ENCODE data around the gene CPNE5. TPM values are rescaled to one million over a fixed set of nuclear protein-coding genes. Genes with fewer than 3 reads are reported as not detected.

The CPNE5 gene
- polyA plus RNA-seq, 3 donors: 0.47 to 0.85 (median 0.82) TPM

DNA sequence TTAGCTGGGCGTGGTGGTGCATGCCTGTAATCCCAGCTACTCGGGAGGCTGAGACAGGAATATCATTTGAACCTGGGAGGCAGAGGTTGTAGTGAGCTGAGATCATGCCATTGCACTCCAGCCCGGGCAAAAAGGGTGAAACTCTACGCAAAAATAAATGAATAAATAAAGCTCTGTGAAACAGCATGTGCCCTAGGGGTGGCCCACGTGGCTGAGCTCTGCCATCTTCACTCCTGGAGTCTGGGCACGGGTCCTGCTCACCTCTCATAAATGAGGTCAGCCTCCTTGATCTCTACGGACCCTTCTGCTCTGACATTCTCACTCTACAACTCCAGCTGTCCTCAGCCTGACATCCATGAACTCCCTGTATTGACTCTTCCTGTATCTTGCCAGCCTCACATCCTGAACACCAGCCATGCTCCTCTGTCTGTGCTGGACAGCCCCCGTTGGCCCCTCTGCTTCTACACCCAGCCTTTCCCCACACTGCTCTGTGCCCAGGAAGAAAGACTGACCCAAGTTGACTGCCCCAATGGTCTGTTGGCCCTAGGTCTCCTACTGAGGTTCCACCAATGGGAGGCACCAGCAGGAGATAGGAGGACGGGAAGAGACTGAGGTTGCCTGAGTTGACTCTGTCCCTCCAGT, 21.9 kb downstream of the CPNE5 start:
- Histone ChIP-seq H3K79me2 (ENCODE audit: insufficient read depth, low read length) (no peaks in the 10 kb centered on the region), H3K4me1 (ENCODE audit: control insufficient read depth in 1 of 2, insufficient read depth in 2 of 2, low read length in 2 of 2) (no peaks in the 10 kb centered on the region), H3K4me3 (replicated peaks in 1 of 3; ENCODE audit: low read depth in 2 of 3, low read length in 3 of 3) (no peak overlapping the region), H3K27ac (ENCODE audit: low read depth in 1 of 2, low read length in 2 of 2) (no peak overlapping the region), H3K9me3 (replicated peaks in 1 of 2; ENCODE audit: control insufficient read depth in 1 of 2, insufficient read depth in 1 of 2, low read length in 2 of 2) (no peaks in the 10 kb centered on the region), H2AFZ (ENCODE audit: insufficient read depth, low read depth, low read length, poor library complexity, severe bottlenecking) (no peak overlapping the region), H3K27me3 (ENCODE audit: control insufficient read depth in 2 of 2, insufficient read depth in 2 of 2, low read length in 2 of 2) (no peaks in the 10 kb centered on the region), H4K20me1 (ENCODE audit: insufficient read depth, low read length) (no peaks in the 10 kb centered on the region), H3K36me3 (replicated peaks in 1 of 2; ENCODE audit: control insufficient read depth in 1 of 2, insufficient read depth in 2 of 2, low read length in 2 of 2) (no peaks in the 10 kb centered on the region), H3K4me2 (replicated peaks; ENCODE audit: extremely low read depth, low read length, poor library complexity, severe bottlenecking) (no peak overlapping the region), H3K9ac (ENCODE audit: insufficient read depth, low read length, poor library complexity, severe bottlenecking) (no peak overlapping the region)
- intact Hi-C loops (cut with micrococcal nuclease): no loop called here
- WGBS (ENCODE audit: insufficient coverage): 93% methylated on average over 6 of the region's 9 CpGs
- Mint-ChIP-seq H3K4me3 (no peak overlapping the region), H3K27ac (no peak overlapping the region), H3K9me3 (no peaks in the 10 kb centered on the region), H3K27me3 (ENCODE audit: low read depth in 3 of 3) (peaks cover 3 to 7% (median 4%) of the 10 kb centered on the region in 3 donors), H3K36me3 (no peaks in the 10 kb centered on the region), H3K4me1 (peaks cover 2% of the 10 kb centered on the region)
- no peak for DNase-seq
- TF ChIP-seq, protein P1, sequence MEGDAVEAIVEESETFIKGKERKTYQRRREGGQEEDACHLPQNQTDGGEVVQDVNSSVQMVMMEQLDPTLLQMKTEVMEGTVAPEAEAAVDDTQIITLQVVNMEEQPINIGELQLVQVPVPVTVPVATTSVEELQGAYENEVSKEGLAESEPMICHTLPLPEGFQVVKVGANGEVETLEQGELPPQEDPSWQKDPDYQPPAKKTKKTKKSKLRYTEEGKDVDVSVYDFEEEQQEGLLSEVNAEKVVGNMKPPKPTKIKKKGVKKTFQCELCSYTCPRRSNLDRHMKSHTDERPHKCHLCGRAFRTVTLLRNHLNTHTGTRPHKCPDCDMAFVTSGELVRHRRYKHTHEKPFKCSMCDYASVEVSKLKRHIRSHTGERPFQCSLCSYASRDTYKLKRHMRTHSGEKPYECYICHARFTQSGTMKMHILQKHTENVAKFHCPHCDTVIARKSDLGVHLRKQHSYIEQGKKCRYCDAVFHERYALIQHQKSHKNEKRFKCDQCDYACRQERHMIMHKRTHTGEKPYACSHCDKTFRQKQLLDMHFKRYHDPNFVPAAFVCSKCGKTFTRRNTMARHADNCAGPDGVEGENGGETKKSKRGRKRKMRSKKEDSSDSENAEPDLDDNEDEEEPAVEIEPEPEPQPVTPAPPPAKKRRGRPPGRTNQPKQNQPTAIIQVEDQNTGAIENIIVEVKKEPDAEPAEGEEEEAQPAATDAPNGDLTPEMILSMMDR (IDR thresholded peaks at IDR 0.05): no peak

DNA sequence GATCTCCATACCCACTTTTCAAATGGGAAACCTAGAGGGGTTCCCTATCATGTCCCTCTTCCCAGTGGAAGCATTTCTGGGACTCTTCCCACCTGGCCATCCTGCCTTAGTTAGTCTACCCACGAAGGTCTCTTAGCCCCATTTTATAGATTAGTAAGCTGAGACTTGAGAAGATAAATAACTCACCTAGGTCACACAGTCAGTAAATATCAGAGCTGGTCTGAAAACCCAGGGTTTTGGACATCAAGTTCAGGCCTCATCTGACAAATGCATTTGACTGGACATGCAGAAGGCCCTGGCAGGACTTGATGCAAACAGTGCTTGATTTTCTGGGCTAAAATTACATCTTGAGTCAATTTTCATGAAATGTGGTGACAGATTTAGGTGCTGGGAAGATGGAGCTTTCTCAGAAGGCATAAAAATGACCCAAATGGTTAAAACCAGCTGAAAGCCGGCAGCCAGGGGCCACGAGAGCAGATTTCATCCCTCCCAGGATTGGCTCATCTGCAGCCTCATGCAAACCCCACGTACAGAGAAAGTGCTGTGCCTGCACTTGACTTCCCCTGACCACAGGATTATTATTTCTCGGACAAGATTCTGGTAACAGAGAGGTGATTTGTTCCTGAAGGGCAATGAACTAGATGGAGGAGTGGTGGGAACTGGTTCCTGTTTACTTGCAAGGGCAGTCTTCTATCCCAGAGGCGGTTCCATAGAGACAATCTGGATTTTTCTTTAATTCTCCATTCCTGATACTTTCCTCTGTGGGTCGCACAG, 23.1 kb downstream of the CPNE5 start:
- Mint-ChIP-seq H3K4me1 (peaks cover 2% of the 10 kb centered on the region), H3K4me3 (no peak overlapping the region), H3K27me3 (ENCODE audit: low read depth in 3 of 3) (peaks cover 2 to 7% (median 6%) of the 10 kb centered on the region in 3 donors), H3K36me3 (no peaks in the 10 kb centered on the region), H3K27ac (no peak overlapping the region), H3K9me3 (no peaks in the 10 kb centered on the region)
- TF ChIP-seq, protein P1 (IDR thresholded peaks at IDR 0.05): no peak
- Histone ChIP-seq H3K27ac (ENCODE audit: low read depth in 1 of 2, low read length in 2 of 2) (no peak overlapping the region), H2AFZ (ENCODE audit: insufficient read depth, low read depth, low read length, poor library complexity, severe bottlenecking) (no peak overlapping the region), H3K27me3 (ENCODE audit: control insufficient read depth in 2 of 2, insufficient read depth in 2 of 2, low read length in 2 of 2) (no peaks in the 10 kb centered on the region), H3K4me1 (ENCODE audit: control insufficient read depth in 1 of 2, insufficient read depth in 2 of 2, low read length in 2 of 2) (no peaks in the 10 kb centered on the region), H3K9me3 (replicated peaks in 1 of 2; ENCODE audit: control insufficient read depth in 1 of 2, insufficient read depth in 1 of 2, low read length in 2 of 2) (no peaks in the 10 kb centered on the region), H4K20me1 (ENCODE audit: insufficient read depth, low read length) (no peaks in the 10 kb centered on the region), H3K9ac (ENCODE audit: insufficient read depth, low read length, poor library complexity, severe bottlenecking) (no peak overlapping the region), H3K4me3 (replicated peaks in 1 of 3; ENCODE audit: low read depth in 2 of 3, low read length in 3 of 3) (no peak overlapping the region), H3K36me3 (replicated peaks in 1 of 2; ENCODE audit: control insufficient read depth in 1 of 2, insufficient read depth in 2 of 2, low read length in 2 of 2) (no peaks in the 10 kb centered on the region), H3K79me2 (ENCODE audit: insufficient read depth, low read length) (no peaks in the 10 kb centered on the region), H3K4me2 (replicated peaks; ENCODE audit: extremely low read depth, low read length, poor library complexity, severe bottlenecking) (no peak overlapping the region)
- no peak for DNase-seq
- intact Hi-C loops (cut with micrococcal nuclease): no loop called here
- 86% methylated on average over 5 of the region's 7 CpGs for WGBS (ENCODE audit: insufficient coverage)

All from CD14-positive monocyte (primary cell).